NCI-H1417 (cell line): ENCODE data around the gene ENPP7.

Experiments
- DNase-seq, 3 experiments: peaks; one replicate each; lab custom pipeline; 2025; lab: John Stamatoyannopoulos, UW

ENPP7 gene

GRCh38 chr17:79732804-79733691 is 2.3 kb downstream of the ENPP7 start:
- no peak for DNase-seq

GRCh38 chr17:79733692-79734070 is 2.9 kb downstream of the ENPP7 start:
- DNase-seq = no peak

- no peak for DNase-seq
Measured at GRCh38 chr17:79735096-79735495, 4.4 kb downstream of the ENPP7 start.

- DNase-seq = no peak
Measured at GRCh38 chr17:79737046-79737921, 6.5 kb downstream of the ENPP7 start.

GRCh38 chr17:79737922-79738578 is 7.3 kb downstream of the ENPP7 start:
- no peak for DNase-seq

GRCh38 chr17:79738643-79739042 is 7.9 kb downstream of the ENPP7 start:
- no peak for DNase-seq

GRCh38 chr17:79739148-79740062 is 8.7 kb downstream of the ENPP7 start:
- no peak for DNase-seq

GRCh38 chr17:79740413-79740812 is 9.7 kb downstream of the ENPP7 start:
- peak in 1 of 3 experiments; percentile 15 for DNase-seq

GRCh38 chr17:79741401-79741750 is 10.6 kb downstream of the ENPP7 start:
- no peak for DNase-seq

GRCh38 chr17:79741751-79742588 is 11.2 kb downstream of the ENPP7 start:
- peak; percentile 75 to 87 (median 83) for DNase-seq

- DNase-seq = no peak
Measured at GRCh38 chr17:79742589-79742918, 11.8 kb downstream of the ENPP7 start.

- no peak for DNase-seq
Measured at GRCh38 chr17:79742951-79743476, 12.3 kb downstream of the ENPP7 start.

- no peak for DNase-seq
Measured at GRCh38 chr17:79743614-79744013, 12.9 kb downstream of the ENPP7 start.

- no peak for DNase-seq
Measured at GRCh38 chr17:79745641-79746105, 14.9 kb downstream of the ENPP7 start.

- peak in 2 of 3 experiments; percentile 67 to 78 for DNase-seq
Measured at GRCh38 chr17:79746889-79747507, 16.3 kb downstream of the ENPP7 start.

- DNase-seq = peak; percentile 19 to 82 (median 71)
Measured at GRCh38 chr17:79747508-79748294, 17.0 kb downstream of the ENPP7 start.

- DNase-seq = no peak
Measured at GRCh38 chr17:79748295-79749099, 17.8 kb downstream of the ENPP7 start.
